Caki2 (cell line): Measurements from ENCODE around the gene TBXAS1. TPM values are rescaled to one million over a fixed set of nuclear protein-coding genes. Genes with fewer than 3 reads are reported as not detected.

Experiments
- DNase-seq: peaks from one replicate; pipeline ENCODE4 v3.0.0-alpha.2; 2015; ENCODE audit warnings: low read depth
- in situ Hi-C: cut with HindIII; loops from 2 replicates; pipeline ENCODE4 v1.10.0; 2016; ENCODE audit warnings: low sequenced_read_pairs, low pct_unique_long_range_greater_than_20kb, mixed read lengths
- total RNA-seq: library from RNA; depleted of rRNA; stranded (reverse); fragments of >200 nt; shearing (Covaris generic); gene quantifications from 2 replicates; pipeline ENCODE4 v1.2.3, GENCODE V29; 2014; ENCODE audit warnings: low replicate concordance; rRNA removed

Gene TBXAS1
- total RNA-seq, 1 experiment from 2014 or later: 48.6 TPM

DNA sequence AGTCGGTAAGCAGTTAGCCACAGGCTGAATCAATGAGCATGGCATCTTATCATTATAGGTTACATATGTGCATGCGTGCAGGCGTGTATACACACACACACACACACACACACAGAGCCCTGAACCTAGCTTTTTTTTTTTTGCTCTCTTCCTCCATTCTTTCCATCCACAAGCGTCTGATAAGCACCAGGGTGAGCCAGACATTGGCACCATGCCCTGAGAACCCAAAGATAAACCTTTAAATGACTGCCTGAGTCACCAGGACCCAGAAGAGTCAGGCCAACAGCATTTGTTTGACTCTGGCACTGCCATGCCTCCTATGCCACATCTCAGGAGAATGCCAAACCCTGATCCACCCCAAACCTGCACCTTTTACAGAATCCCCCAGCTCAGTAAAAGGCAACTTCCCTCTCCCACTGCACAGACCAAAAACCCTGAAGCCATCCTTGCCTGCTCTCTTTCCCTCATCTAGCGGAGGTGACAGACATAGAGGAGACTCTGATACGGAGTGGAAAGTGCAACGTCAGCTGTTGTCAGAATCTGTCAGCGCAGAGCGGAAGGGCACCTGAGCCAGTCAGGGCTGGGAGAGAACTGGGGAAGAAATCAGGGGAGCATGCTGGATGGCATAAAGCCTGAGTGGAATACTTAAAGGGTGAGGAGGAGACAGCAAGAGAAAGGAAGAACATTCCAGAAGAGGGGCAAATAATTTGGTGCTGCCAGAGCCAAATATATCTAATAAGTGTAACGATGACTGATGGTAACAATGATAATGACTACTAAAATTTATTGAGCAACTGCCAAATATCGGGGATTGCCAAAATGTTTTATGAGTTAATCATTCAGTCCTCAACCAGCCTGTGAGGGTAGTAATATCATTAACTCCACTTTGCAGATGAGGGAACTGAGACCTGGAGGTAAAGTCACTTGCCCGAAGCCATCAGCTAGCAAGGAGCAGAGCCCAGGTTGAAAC is 230.5 kb downstream of the TBXAS1 start:
- DNase-seq: peak; percentile 84
- in situ Hi-C loops: no loop called here

DNA sequence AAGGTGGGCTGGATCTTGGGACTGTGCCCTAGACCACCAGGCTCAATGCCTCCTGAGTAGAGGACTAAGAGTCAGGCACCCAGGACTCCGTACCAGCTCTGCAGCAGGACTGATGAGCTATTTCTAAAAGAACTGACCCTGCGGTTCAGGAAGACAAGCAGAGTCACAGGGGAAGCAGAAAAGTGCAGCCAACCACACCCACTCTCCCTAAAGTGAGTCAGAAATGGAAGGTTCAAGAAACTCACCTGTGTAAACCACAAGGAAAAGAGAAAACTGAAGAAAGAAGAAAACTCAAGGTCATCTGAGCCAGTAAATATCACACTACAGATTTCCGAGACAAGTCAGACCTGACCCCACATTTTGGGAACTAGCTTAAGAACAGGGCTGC is 231.2 kb downstream of the TBXAS1 start:
- in situ Hi-C loops: no loop called here
- DNase-seq: no peak

DNA sequence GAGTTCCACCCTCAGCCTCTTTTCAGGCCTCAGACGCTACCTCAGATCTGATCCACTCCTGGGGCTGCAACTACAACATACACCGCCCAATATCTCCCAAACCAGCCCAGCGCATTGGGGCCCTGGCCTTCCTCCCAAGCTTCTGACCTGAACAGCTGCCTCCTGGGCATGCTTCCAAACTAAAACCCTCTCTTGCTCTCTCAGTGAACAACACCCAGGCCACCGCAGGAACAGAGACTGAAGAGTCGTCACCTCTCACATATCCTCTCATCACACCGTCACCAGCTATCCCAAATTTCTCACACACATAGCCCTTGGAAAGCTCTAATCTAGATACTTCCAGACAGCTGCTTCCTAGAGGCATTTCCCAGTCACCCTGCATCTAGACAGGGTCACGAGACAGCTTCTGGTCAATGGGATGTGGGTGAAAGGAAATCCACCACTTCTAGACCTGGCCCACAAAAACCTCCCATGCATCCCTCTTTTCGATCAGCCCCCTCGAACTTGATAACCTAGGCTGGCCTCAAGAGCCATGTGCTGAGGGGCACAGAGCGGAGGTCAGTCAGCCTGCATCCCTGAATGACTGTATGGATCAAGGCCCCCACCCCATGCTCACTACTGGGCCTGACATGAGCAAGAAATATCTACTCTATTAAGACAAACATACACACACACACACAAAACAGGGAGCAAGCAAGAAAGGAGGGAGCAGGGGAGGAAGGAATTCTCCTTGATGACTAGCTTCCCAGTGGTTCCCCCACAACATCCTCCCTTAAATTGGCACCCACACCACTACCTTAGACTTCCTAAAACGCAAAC is 231.9 kb downstream of the TBXAS1 start:
- DNase-seq: no peak
- in situ Hi-C loops: no loop called here

DNA sequence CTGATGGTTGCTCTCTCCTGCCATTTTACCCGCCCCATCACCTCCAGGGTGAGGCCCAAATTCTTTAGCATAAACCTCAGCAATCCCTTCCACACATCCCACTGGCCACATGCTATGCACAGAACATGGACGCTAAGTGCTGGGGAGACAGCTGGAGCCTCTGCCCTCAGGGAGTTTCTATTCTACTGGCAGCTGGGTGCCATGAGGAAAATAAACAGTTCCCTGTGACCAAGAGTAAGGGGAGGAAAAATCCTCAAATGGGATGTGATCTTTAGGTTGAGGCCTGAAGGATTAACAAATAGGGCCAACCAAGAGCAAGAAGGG is 232.5 kb downstream of the TBXAS1 start:
- DNase-seq: no peak
- in situ Hi-C loops: no loop called here

DNA sequence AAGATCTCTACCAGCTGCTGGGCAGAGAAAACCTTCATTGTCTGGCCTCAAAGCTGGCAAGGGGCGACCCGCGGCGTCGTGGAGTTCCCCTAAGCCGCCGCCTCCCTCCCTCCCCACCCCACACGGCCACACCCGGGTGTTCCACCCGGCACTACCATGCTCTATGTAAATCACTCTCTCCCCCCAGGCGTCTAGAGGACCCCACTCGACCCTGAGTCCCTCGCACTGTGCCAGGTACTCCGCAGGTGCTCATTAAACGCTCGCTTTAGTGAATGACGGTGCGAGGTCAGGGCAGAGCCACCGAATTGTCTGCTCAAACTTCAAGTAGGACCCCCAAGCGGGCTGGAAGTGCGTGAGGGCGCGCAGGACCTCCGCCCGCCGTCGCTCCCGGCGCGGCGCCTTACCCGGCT is 233.1 kb downstream of the TBXAS1 start:
- in situ Hi-C loops: no loop called here
- DNase-seq: no peak

DNA sequence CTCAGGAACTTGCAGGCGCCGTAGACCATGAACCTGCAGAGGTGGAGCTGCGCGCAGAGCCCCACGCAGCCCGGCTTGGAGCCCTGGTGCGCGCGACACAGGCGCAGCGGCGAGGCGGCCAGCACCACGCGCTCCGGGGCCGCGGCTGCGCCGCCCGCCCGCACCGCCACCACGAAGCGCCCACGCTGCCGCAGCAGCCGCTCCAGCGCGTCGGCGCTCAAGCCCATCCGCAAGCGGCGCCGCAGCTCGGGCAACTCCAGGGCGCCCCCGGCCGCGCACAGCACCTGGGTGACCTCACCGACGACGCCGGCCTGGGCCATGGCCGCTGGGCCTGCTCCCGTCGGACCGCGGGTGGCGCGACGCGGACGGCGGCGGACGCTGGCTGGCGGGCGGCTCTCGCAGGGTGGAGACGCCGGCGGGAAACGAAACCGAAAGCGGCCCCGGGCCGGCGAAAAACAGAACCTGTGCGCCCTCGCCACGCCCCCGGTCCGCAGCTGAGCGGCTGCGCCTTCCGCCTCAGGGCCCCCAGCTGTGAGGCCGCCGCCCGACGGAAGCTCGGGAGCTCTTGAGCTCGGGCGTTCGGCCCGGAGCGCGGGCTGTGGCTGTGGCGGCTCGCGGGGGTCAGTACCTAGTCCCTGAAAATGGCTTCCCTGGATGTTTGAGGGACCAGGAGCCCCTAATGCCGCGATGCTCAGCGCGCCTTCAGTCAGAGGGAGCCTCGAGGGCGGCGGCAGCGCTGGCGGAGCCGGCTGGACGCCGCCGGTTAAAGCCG is 233.7 kb downstream of the TBXAS1 start, which contains the start of gene PARP12:
Gene PARP12 (minus strand): TSS at position 424 of the 772 bp plus-strand sequence. CDS start 104 bp downstream, at position 320.
- DNase-seq: peak; percentile 83
- in situ Hi-C loops: no loop called here

DNA sequence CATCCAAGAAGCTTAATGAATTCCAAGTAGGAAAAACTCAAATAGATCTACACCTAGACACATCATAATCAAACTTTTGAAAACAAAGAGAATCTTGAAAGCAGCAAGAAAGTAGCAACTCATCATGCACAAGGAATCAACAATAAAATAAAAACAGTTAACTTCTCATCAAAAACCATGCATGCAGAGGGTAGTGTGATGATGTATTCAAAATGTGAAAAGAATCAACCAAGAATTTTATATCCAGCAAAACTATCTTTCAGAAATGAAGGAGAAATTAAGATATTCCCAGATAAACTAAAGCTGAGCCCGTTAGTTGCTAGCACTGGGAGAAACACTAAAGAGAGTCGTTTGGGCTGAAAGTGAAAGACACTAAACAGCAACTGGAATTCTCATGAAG is 238.0 kb downstream of the TBXAS1 start:
- in situ Hi-C loops: no loop called here
- DNase-seq: no peak

DNA sequence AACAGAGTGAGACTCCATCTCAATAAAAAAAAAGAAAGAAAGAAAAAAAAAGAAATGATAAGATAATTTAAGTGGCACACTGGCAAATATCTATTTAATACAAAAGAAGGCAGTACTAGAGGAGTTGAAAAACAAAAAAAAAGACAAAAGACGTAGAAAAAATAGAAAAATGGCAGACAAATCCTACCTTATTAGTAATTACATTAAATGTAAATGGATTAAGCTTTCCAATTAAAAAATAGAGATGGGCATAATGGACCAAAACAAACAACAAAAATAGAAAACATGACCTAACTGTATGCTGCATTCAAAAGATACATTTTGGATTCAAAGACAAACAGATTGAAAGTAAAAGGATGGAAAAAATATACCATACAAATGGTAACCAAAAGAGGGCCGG is 239.0 kb downstream of the TBXAS1 start:
- in situ Hi-C loops: no loop called here
- no peak for DNase-seq

DNA sequence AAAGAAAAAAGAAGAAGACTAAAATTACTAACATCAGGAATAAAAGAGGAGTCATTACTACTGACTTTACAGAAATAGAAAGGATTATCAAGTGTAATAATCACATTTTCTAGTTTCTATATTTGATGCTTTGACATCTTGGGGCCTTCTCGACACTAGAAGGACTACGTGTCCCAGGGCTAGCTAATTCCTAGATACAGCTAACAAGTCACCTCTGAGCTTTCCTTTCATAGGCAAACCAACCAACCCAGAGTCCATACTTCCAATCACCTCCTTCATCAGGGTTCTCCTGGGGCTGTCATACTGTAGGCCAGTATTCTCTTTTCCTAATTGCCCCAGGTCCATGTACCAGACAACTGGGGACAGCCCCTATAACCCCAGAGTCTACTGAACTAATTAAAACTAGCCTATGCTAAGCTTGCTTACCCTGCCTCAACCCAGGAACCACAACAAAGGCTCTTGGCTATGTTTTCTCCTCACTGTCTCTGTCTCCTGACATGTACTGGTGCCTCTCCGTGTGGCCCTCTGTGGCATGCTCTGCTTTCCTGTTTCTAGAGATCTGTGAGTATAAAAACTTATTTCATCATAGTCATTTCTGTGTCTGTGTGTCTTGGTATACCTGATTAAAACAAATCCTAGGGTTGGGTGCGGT is 240.4 kb downstream of the TBXAS1 start:
- in situ Hi-C loops: no loop called here

More for the DNA sequence above, 240.4 kb downstream of the TBXAS1 start:
- no peak for DNase-seq

Other genes starting within 250 kb of the TBXAS1 start
- 19.4 and 24.4 TPM in 2 replicates for gene HIPK2, start 51.3 kb upstream of the TBXAS1 start, total RNA-seq
- 7.5 and 14.1 TPM in 2 replicates for gene PARP12, start 233.7 kb downstream of the TBXAS1 start, total RNA-seq